Endothelial cell of umbilical vein (primary cell): ENCODE results near the gene TNS4. TPM values are rescaled to one million over a fixed set of nuclear protein-coding genes. Genes with fewer than 3 reads are reported as not detected.

Experiments
- BruUV-seq: library from RNA; stranded (reverse); fragments of 400-500 nt; replicated peaks from 2 replicates; lab custom pipeline; 2021; lab: Mats Ljungman, UMichigan
- CTCF ChIA-PET: fragments of 300-600, 350-600 bp; sonication (Branson Sonifier 250); formaldehyde crosslinking; loops from one replicate; lab custom pipeline; 2021; ENCODE audit warnings: antibody characterized with exemption, inconsistent platforms; lab: Charles Lee
- POLR2A ChIA-PET: fragments of 300-600, 350-600 bp; sonication (Branson Sonifier 250); formaldehyde crosslinking; loops from one replicate; lab custom pipeline; 2021; ENCODE audit warnings: antibody characterized with exemption, inconsistent platforms; lab: Charles Lee
- DNase-seq: peaks from one replicate; pipeline ENCODE4 v3.0.0-alpha.2; 2011; ENCODE audit warnings: low read depth, low spot score
- FAIRE-seq: peaks from 2 replicates; lab custom pipeline; 2011; peaks lifted over from hg19 to GRCh38; lab: Jason Lieb, UNC
- H2AFZ ChIP-seq: 2 replicates; pipeline ENCODE4 v1.6.0; 2012; ENCODE audit warnings: low read depth, low read length, control low read depth, inconsistent platforms
- H3K27ac ChIP-seq: 2 replicates; pipeline ENCODE4 v1.5.1; 2011; ENCODE audit warnings: low read depth, mild to moderate bottlenecking, control low read depth, low read length, moderate library complexity; ENCODE audit not compliant: insufficient read depth
- H3K27me3 ChIP-seq, 2 experiments: 2 replicates each; pipeline versions ENCODE4 v1.6.0 to v1.6.1; 2011; ENCODE audit warnings: low read length in 2 of 2, mixed read lengths in 1 of 2; ENCODE audit not compliant: control insufficient read depth in 2 of 2, insufficient read depth in 2 of 2
- H3K36me3 ChIP-seq, 2 experiments: 2 replicates in 1 of 2; 3 replicates in 1 of 2; pipeline ENCODE4 v1.5.1; 2011; ENCODE audit warnings: low read length in 2 of 2, mild to moderate bottlenecking in 1 of 2, moderate library complexity in 1 of 2; ENCODE audit not compliant: control insufficient read depth in 2 of 2, insufficient read depth in 2 of 2; ENCODE audit errors: extremely low read depth in 1 of 2
- H3K4me1 ChIP-seq: 3 replicates; pipeline ENCODE4 v1.5.1; 2011; ENCODE audit warnings: mild to moderate bottlenecking, low read length; ENCODE audit not compliant: control insufficient read depth, insufficient read depth; ENCODE audit errors: extremely low read depth
- H3K4me2 ChIP-seq: 2 replicates; pipeline ENCODE4 v1.6.1; 2011; ENCODE audit warnings: low read length, control low read depth, mixed read lengths; ENCODE audit not compliant: insufficient read depth
- H3K4me3 ChIP-seq, 3 experiments: fragments of 200-600 bp in 1 of 3; sonication (generic), shearing (Covaris generic) in 1 of 3; replicated peaks in 1 of 3; 2 replicates each; pipeline ENCODE4 v1.5.1; 2011 to 2016; ENCODE audit warnings: control low read depth in 3 of 3, low read length in 3 of 3, mild to moderate bottlenecking in 2 of 3, inconsistent platforms in 1 of 3, low read depth in 1 of 3, moderate library complexity in 1 of 3; ENCODE audit not compliant: insufficient read depth in 1 of 3
- H3K79me2 ChIP-seq: 2 replicates; pipeline ENCODE4 v1.6.0; 2012; ENCODE audit warnings: low read length, inconsistent platforms; ENCODE audit not compliant: control insufficient read depth, insufficient read depth
- H3K9ac ChIP-seq: replicated peaks from 2 replicates; pipeline ENCODE3; 2011; ENCODE audit warnings: low read length, control low read depth; ENCODE audit not compliant: insufficient read depth; ENCODE audit errors: extremely low read depth
- H3K9me1 ChIP-seq: replicated peaks from 3 replicates; pipeline ENCODE4 v1.6.0; 2011; ENCODE audit warnings: mild to moderate bottlenecking, low read length; ENCODE audit not compliant: control insufficient read depth, insufficient read depth; ENCODE audit errors: extremely low read depth
- H3K9me3 ChIP-seq: replicated peaks from 2 replicates; pipeline ENCODE4 v1.5.1; 2012; ENCODE audit warnings: low read length, inconsistent platforms; ENCODE audit not compliant: control insufficient read depth, insufficient read depth
- H4K20me1 ChIP-seq: replicated peaks from 2 replicates; pipeline ENCODE3; 2011; ENCODE audit warnings: mild to moderate bottlenecking, low read length; ENCODE audit not compliant: control insufficient read depth, insufficient read depth; ENCODE audit errors: extremely low read depth
- CTCF ChIP-seq, 2 donors: IDR thresholded peaks; 1 replicate in 1 of 2; 2 replicates in 1 of 2; pipeline ENCODE4 v1.5.1; 2011; ENCODE audit warnings: low read length in 2 of 2, mild to moderate bottlenecking in 2 of 2, moderate library complexity in 2 of 2, control low read depth in 1 of 2, inconsistent platforms in 1 of 2, low read depth in 1 of 2; ENCODE audit not compliant: insufficient read depth in 1 of 2; ENCODE audit errors: extremely low read depth in 1 of 2
- EZH2 ChIP-seq: IDR thresholded peaks from 2 replicates; pipeline ENCODE4 v1.6.1; 2012; ENCODE audit warnings: borderline replicate concordance, low read depth, mild to moderate bottlenecking, moderate library complexity, low read length, inconsistent platforms; ENCODE audit not compliant: severe bottlenecking
- FOS ChIP-seq: IDR thresholded peaks from 2 replicates; pipeline ENCODE4 v1.6.1; 2011; ENCODE audit warnings: mild to moderate bottlenecking, low read length, moderate library complexity, borderline replicate concordance; ENCODE audit not compliant: insufficient read depth
- GATA2 ChIP-seq: IDR thresholded peaks from 2 replicates; pipeline ENCODE4 v1.7.0; 2011; ENCODE audit warnings: low read depth, mild to moderate bottlenecking, moderate library complexity, mixed read lengths, low read length; ENCODE audit not compliant: insufficient read length, insufficient read depth
- JUN ChIP-seq: IDR thresholded peaks from 2 replicates; pipeline ENCODE4 v1.6.1; 2011; ENCODE audit warnings: borderline replicate concordance, low read depth; ENCODE audit not compliant: insufficient read length, insufficient read depth
- MYC ChIP-seq: IDR thresholded peaks from one replicate; pipeline ENCODE4 v1.6.1; 2011; ENCODE audit warnings: mild to moderate bottlenecking, low read depth, low read length
- POLR2A ChIP-seq: IDR thresholded peaks from 2 replicates; pipeline ENCODE4 v1.6.1; 2012; ENCODE audit warnings: low read depth, mild to moderate bottlenecking, control low read depth, low read length
- dilution Hi-C: fragments of 300-500 bp; cut with MboI; formaldehyde crosslinking; loops from one replicate; pipeline ENCODE4 v1.15.0; 2019; ENCODE audit warnings: low sequenced_read_pairs; ENCODE audit not compliant: extremely low pct_ligation_motif_present
- intact Hi-C: fragments of 100-400 bp; cut with micrococcal nuclease; formaldehyde crosslinking; loops from one replicate; pipeline ENCODE4 v1.10.0; 2022
- polyA plus RNA-seq, 4 experiments: library from polyadenylated mRNA; depleted of rRNA in 3 of 4; stranded (reverse) in 3 of 4; unstranded in 1 of 4; fragments of >200 nt; gene quantifications; 2 replicates each; pipeline versions ENCODE4 v1.2.1 to v1.2.3, GENCODE V29; 2011 to 2012; ENCODE audit warnings: missing spikeins in 1 of 4
- total RNA-seq: library from RNA; stranded (reverse); gene quantifications from 2 replicates; pipeline ENCODE4 v1.2.3, GENCODE V29; 2021
- TF ChIP-seq, protein P1 (sequence below): IDR thresholded peaks from 2 replicates; pipeline ENCODE4 v1.6.1; 2011; ENCODE audit not compliant: insufficient read depth, insufficient read length

Gene TNS4
- total and polyA plus RNA-seq, 2 donors (not counting 3 experiments of a cell fraction or from before 2014, with no cell fraction given), result not detected

- TF ChIP-seq POLR2A, result no peak
- TF ChIP-seq MYC, result no peak
- TF ChIP-seq CTCF (IDR thresholded peaks at IDR 0.05; ENCODE audit: extremely low read depth in 1 of 2, insufficient read depth in 1 of 2, low read depth in 1 of 2, low read length in 2 of 2), result no peak
- TF ChIP-seq GATA2, result no peak
- TF ChIP-seq, protein P1, sequence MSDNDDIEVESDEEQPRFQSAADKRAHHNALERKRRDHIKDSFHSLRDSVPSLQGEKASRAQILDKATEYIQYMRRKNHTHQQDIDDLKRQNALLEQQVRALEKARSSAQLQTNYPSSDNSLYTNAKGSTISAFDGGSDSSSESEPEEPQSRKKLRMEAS, result no peak
- no peak for TF ChIP-seq EZH2
- TF ChIP-seq FOS, result no peak
- no peak for TF ChIP-seq JUN
- Histone ChIP-seq H3K9ac (no peak overlapping the region), H3K27me3 (peaks cover 16 to 28% of the 10 kb centered on the region in 2 experiments), H3K4me1 (peaks cover 7% of the 10 kb centered on the region), H3K4me3 (no peak overlapping the region), H3K27ac (no peak overlapping the region), H4K20me1 (no peaks in the 10 kb centered on the region), H2AFZ (peak overlapping the region; percentile 9), H3K79me2 (no peaks in the 10 kb centered on the region), H3K9me1 (no peaks in the 10 kb centered on the region), H3K4me2 (no peak overlapping the region), H3K36me3 (no peaks in the 10 kb centered on the region), H3K9me3 (no peaks in the 10 kb centered on the region)
- BruUV-seq, result no TSS peak
- dilution Hi-C loops, result no loop called here
- DNase-seq, result no peak
- FAIRE-seq, result no peak
- intact Hi-C loops, result no loop called here
- CTCF ChIA-PET, result interaction anchor here (1.0 to 3.0 kb wide), 2 partner anchors 12 to 45 kb away, joined by 7 to 15 read pairs; no protein-coding TSS in a partner anchor
- POLR2A ChIA-PET, result no interaction called here
Observed at GRCh38 chr17:40520991-40521453, 19.6 kb upstream of the TNS4 start.
